ENCODE data around the gene IRS2.

Gene IRS2

GRCh38 chr13:109780845-109781383 lies 5.5 kb downstream of the IRS2 start:
- TF ChIP-seq EZH2phosphoT487 (conservative IDR thresholded peaks at IDR 0.05; ENCODE audit: low read length) (no peak), CTCF (IDR thresholded peaks at IDR 0.05; ENCODE audit: insufficient read depth, low read length, poor library complexity, severe bottlenecking) (no peak)
- Histone ChIP-seq H3K9me2 (replicated peaks; ENCODE audit: insufficient read depth, low read length) (no peaks in the 10 kb centered on the region), H2AFZ (ENCODE audit: low read depth, low read length, severe bottlenecking) (no peak overlapping the region), H3K4me2 (ENCODE audit: low read depth, low read length, poor library complexity, severe bottlenecking) (no peak overlapping the region), H3K9ac (ENCODE audit: low read length) (no peak overlapping the region), H3K36me3 (ENCODE audit: low read length) (no peaks in the 10 kb centered on the region), H3K4me3 (ENCODE audit: insufficient read depth, low read length, poor library complexity, severe bottlenecking) (no peak overlapping the region), H3K9me3 (ENCODE audit: insufficient read depth, low read length) (no peaks in the 10 kb centered on the region), H3K27ac (ENCODE audit: low read depth, low read length) (no peak overlapping the region), H4K20me1 (ENCODE audit: low read depth, low read length) (no peaks in the 10 kb centered on the region), H3K27me3 (ENCODE audit: low read length) (no peaks in the 10 kb centered on the region), H3F3A (ENCODE audit: insufficient read depth) (no peaks in the 10 kb centered on the region), H3K79me2 (ENCODE audit: insufficient read depth, low read length) (no peaks in the 10 kb centered on the region)

GRCh38 chr13:109779876-109780510 lies 6.4 kb downstream of the IRS2 start:
- Histone ChIP-seq H3K9me2 (replicated peaks; ENCODE audit: insufficient read depth, low read length) (no peaks in the 10 kb centered on the region), H3K27me3 (ENCODE audit: low read length) (no peaks in the 10 kb centered on the region), H3K9ac (ENCODE audit: low read length) (no peak overlapping the region), H2AFZ (ENCODE audit: low read depth, low read length, severe bottlenecking) (no peak overlapping the region), H3K27ac (ENCODE audit: low read depth, low read length) (no peak overlapping the region), H3F3A (ENCODE audit: insufficient read depth) (no peaks in the 10 kb centered on the region), H3K4me3 (ENCODE audit: insufficient read depth, low read length, poor library complexity, severe bottlenecking) (no peak overlapping the region), H3K36me3 (ENCODE audit: low read length) (no peaks in the 10 kb centered on the region), H3K9me3 (ENCODE audit: insufficient read depth, low read length) (no peaks in the 10 kb centered on the region), H3K79me2 (ENCODE audit: insufficient read depth, low read length) (no peaks in the 10 kb centered on the region), H4K20me1 (ENCODE audit: low read depth, low read length) (no peaks in the 10 kb centered on the region), H3K4me2 (ENCODE audit: low read depth, low read length, poor library complexity, severe bottlenecking) (no peak overlapping the region)
- TF ChIP-seq CTCF (IDR thresholded peaks at IDR 0.05; ENCODE audit: insufficient read depth, low read length, poor library complexity, severe bottlenecking) (no peak), EZH2phosphoT487 (conservative IDR thresholded peaks at IDR 0.05; ENCODE audit: low read length) (no peak)

GRCh38 chr13:109779074-109779473 lies 7.3 kb downstream of the IRS2 start:
- TF ChIP-seq EZH2phosphoT487 (conservative IDR thresholded peaks at IDR 0.05; ENCODE audit: low read length) = no peak
- no peak for TF ChIP-seq CTCF (IDR thresholded peaks at IDR 0.05; ENCODE audit: insufficient read depth, low read length, poor library complexity, severe bottlenecking)
- Histone ChIP-seq H3F3A (ENCODE audit: insufficient read depth) (no peaks in the 10 kb centered on the region), H3K4me3 (ENCODE audit: insufficient read depth, low read length, poor library complexity, severe bottlenecking) (no peak overlapping the region), H3K79me2 (ENCODE audit: insufficient read depth, low read length) (no peaks in the 10 kb centered on the region), H3K27me3 (ENCODE audit: low read length) (no peaks in the 10 kb centered on the region), H3K36me3 (ENCODE audit: low read length) (no peaks in the 10 kb centered on the region), H3K4me2 (ENCODE audit: low read depth, low read length, poor library complexity, severe bottlenecking) (no peak overlapping the region), H3K9ac (ENCODE audit: low read length) (no peak overlapping the region), H3K9me3 (ENCODE audit: insufficient read depth, low read length) (no peaks in the 10 kb centered on the region), H3K9me2 (replicated peaks; ENCODE audit: insufficient read depth, low read length) (no peaks in the 10 kb centered on the region), H2AFZ (ENCODE audit: low read depth, low read length, severe bottlenecking) (no peak overlapping the region), H4K20me1 (ENCODE audit: low read depth, low read length) (no peaks in the 10 kb centered on the region), H3K27ac (ENCODE audit: low read depth, low read length) (no peak overlapping the region)
